ENCODE data around the gene IRF7.
"Not testable (repeated sequence)": the region's sequence is repeated elsewhere in the genome, so short reads cannot be mapped to it uniquely, and the experiment has no call there.

GRCh38 chr11:654444-654843, 38.7 kb upstream of the IRF7 start:
- TF ChIP-seq CTCF (conservative IDR thresholded peaks at IDR 0.05 in 1 of 2, IDR thresholded peaks at IDR 0.05 in 1 of 2; ENCODE audit: extremely low read depth in 1 of 2, insufficient read depth in 1 of 2, low read depth in 1 of 2, low read length in 2 of 2); EZH2 (IDR thresholded peaks at IDR 0.05; ENCODE audit: borderline replicate concordance, low read length): not testable (repeated sequence)

Measured in mammary epithelial cell (primary cell).